ENCODE results near the gene GRB10.

GRCh38 chr7:50684011-50684712 is 98.5 kb downstream of the GRB10 start:
- TF ChIP-seq CTCF (IDR thresholded peaks at IDR 0.05): no peak
- TF ChIP-seq POLR2AphosphoS5 (IDR thresholded peaks at IDR 0.05): no peak
- no peak for TF ChIP-seq EP300 (IDR thresholded peaks at IDR 0.05)

All from gastroesophageal sphincter (tissue), 3 donors.